ENCODE results near the gene LGR5. TPM values are rescaled to one million over a fixed set of nuclear protein-coding genes. Genes with fewer than 3 reads are reported as not detected.

Gene LGR5
- total and polyA plus RNA-seq, 9 of the 15 experiments (the other 6 are each of a cell fraction or from before 2014, with no cell fraction given): not detected

GRCh38 chr12:71440763-71441748 lies 1.5 kb downstream of the LGR5 start (continued):
- TF ChIP-seq HBP1 (CRISPR knock-in tag; IDR thresholded peaks at IDR 0.05) (no peak), TCF7 (IDR thresholded peaks at IDR 0.05; ENCODE audit: borderline replicate concordance) (peak; percentile 97), XRCC4 (IDR thresholded peaks at IDR 0.05; ENCODE audit: extremely low read depth, insufficient read depth, insufficient read length) (no peak), MAFG (tag; conservative IDR thresholded peaks at IDR 0.05) (no peak), MECOM (CRISPR knock-in tag; IDR thresholded peaks at IDR 0.05) (no peak), EZH2 (IDR thresholded peaks at IDR 0.05; ENCODE audit: borderline replicate concordance, low read depth, low read length) (no peak), CAMTA2 (CRISPR knock-in tag; conservative IDR thresholded peaks at IDR 0.05) (no peak), CUX1 (CRISPR knock-in tag; IDR thresholded peaks at IDR 0.05) (no peak), ZZZ3 (IDR thresholded peaks at IDR 0.05) (no peak), SMARCB1 (IDR thresholded peaks at IDR 0.05; ENCODE audit: insufficient read length, low read depth) (no peak), ZBTB49 (CRISPR knock-in tag; IDR thresholded peaks at IDR 0.05; ENCODE audit: borderline replicate concordance) (no peak), SPI1 (IDR thresholded peaks at IDR 0.05; ENCODE audit: borderline replicate concordance, low read depth, low read length) (peak; percentile 92), ARID1B (IDR thresholded peaks at IDR 0.05) (0 out of 2 replicates have a peak, but pooled peaks have one; percentile 27), ZC3H4 (CRISPR knock-in tag; IDR thresholded peaks at IDR 0.05; ENCODE audit: borderline replicate concordance) (no peak)

Data from K562 (cell line).